Midbrain (tissue), 1 donor: ENCODE data around the gene ASGR2.

Experiments
- DNase-seq: peaks from one replicate; lab custom pipeline; 2025; lab: John Stamatoyannopoulos, UW

The ASGR2 gene

DNA sequence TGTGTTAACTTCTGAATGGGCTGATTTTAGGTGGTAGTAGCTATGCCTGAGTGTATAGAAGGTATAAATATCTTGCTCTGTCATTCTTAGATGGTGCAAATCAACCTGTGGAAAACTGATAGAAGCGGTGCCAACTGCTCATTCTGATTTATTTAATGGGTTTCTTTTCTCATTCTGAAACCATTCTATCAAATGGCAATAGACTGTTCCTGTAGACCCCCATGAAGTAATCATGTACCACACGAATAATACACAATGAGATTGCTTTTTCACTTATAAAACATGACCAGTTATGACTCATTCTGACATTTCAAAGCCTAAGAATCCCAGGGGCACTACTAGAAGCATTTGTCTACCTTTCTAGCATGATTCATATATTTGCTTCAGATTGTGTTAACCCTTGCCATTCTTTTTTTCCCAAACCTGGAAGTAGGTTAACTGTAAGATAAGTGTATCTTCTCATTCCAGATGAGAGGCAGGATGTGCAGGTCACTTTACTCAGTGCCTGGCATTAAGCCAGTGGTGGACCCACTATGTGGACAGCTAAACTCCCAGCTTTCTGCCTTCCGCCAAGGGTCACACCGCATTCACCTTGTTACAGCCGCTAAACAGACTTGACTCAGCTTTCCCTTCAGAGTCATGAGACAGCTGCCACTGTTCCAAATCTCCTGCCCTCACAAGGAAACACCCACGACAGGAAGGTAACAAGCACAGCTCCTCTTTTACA is 54.3 kb downstream of the ASGR2 start:
- DNase-seq: no peak

- no peak for DNase-seq
Measured at GRCh38 chr17:7058831-7059447, 55.7 kb downstream of the ASGR2 start.

DNA sequence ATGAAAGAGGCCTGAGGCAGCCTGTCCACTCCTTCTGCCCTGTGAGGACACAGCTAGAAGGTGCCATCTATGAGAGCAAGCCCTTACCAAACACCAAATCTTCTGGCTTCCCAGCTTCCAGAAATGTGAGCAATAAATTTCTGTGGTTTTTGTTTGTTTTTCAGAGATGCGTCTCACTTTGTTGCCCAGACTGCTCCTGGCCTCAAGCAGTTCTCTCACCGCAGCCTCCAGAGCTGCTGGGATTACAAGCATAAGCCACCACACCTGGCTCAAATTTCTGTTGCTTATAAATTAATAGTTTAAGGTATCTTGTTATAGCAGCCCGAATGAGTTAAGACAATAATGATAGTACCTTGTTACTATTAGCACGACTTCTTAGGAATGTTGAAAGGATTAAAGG is 58.2 kb downstream of the ASGR2 start:
- no peak for DNase-seq
